CD14-positive monocyte (primary cell): ENCODE results near the gene KCNK13. TPM values are rescaled to one million over a fixed set of nuclear protein-coding genes. Genes with fewer than 3 reads are reported as not detected.
A peak's percentile ranks its signal among the peaks of the same experiment; 100 is the strongest.

Experiments used
- DNase-seq, 3 donors: peaks; one replicate each; pipeline ENCODE4 v3.0.0-alpha.2; 2011 to 2022
- H2AFZ ChIP-seq: 2 replicates; pipeline ENCODE4 v1.6.0; 2012; ENCODE audit warnings: mild to moderate bottlenecking, low read depth, low read length, inconsistent platforms; ENCODE audit not compliant: insufficient read depth, poor library complexity, severe bottlenecking
- H3K27ac ChIP-seq, 2 donors: 1 replicate in 1 of 2; 2 replicates in 1 of 2; pipeline ENCODE4 v1.5.1; 2012 to 2013; ENCODE audit warnings: low read length in 2 of 2, control low read depth in 1 of 2, inconsistent platforms in 1 of 2, low read depth in 1 of 2, mild to moderate bottlenecking in 1 of 2
- H3K27me3 ChIP-seq, 2 donors: one replicate each; pipeline versions ENCODE4 v1.6.0 to v1.6.1; 2011 to 2013; ENCODE audit warnings: low read length in 2 of 2; ENCODE audit not compliant: control insufficient read depth in 2 of 2, insufficient read depth in 2 of 2
- H3K36me3 ChIP-seq, 2 donors: replicated peaks in 1 of 2; 1 replicate in 1 of 2; 2 replicates in 1 of 2; pipeline versions ENCODE4 v1.5.1 to v1.6.1; 2012 to 2013; ENCODE audit warnings: low read length in 2 of 2, control low read depth in 1 of 2, inconsistent platforms in 1 of 2, mild to moderate bottlenecking in 1 of 2; ENCODE audit not compliant: insufficient read depth in 2 of 2, control insufficient read depth in 1 of 2
- H3K4me1 ChIP-seq, 2 donors: 1 replicate in 1 of 2; 2 replicates in 1 of 2; pipeline versions ENCODE4 v1.5.1 to v1.6.1; 2012 to 2013; ENCODE audit warnings: low read length in 2 of 2, control low read depth in 1 of 2, inconsistent platforms in 1 of 2, mild to moderate bottlenecking in 1 of 2, moderate library complexity in 1 of 2; ENCODE audit not compliant: insufficient read depth in 2 of 2, control insufficient read depth in 1 of 2
- H3K4me2 ChIP-seq: replicated peaks from 2 replicates; pipeline ENCODE3; 2012; ENCODE audit warnings: low read length, moderate library complexity, mild to moderate bottlenecking; ENCODE audit not compliant: poor library complexity, severe bottlenecking; ENCODE audit errors: extremely low read depth
- H3K4me3 ChIP-seq, 3 experiments: fragments of 200-600 bp in 1 of 3; sonication (generic) in 1 of 3; replicated peaks in 1 of 3; 1 replicate in 2 of 3; 2 replicates in 1 of 3; pipeline ENCODE4 v1.5.1; 2011 to 2013; ENCODE audit warnings: low read length in 3 of 3, mild to moderate bottlenecking in 3 of 3, control low read depth in 2 of 3, low read depth in 2 of 3, inconsistent platforms in 1 of 3, moderate library complexity in 1 of 3
- H3K79me2 ChIP-seq: 2 replicates; pipeline ENCODE4 v1.6.0; 2012; ENCODE audit warnings: mild to moderate bottlenecking, control low read depth, inconsistent platforms, low read length, moderate library complexity; ENCODE audit not compliant: insufficient read depth
- H3K9ac ChIP-seq: 2 replicates; pipeline ENCODE4 v1.6.0; 2017; ENCODE audit warnings: low read length, mild to moderate bottlenecking; ENCODE audit not compliant: insufficient read depth, poor library complexity, severe bottlenecking
- H3K9me3 ChIP-seq, 2 donors: replicated peaks in 1 of 2; 1 replicate in 1 of 2; 2 replicates in 1 of 2; pipeline versions ENCODE4 v1.5.1 to v1.6.1; 2012 to 2013; ENCODE audit warnings: low read length in 2 of 2, control low read depth in 1 of 2; ENCODE audit not compliant: control insufficient read depth in 1 of 2, insufficient read depth in 1 of 2
- H4K20me1 ChIP-seq: 2 replicates; pipeline ENCODE4 v1.6.0; 2012; ENCODE audit warnings: mild to moderate bottlenecking, low read length, control low read depth, moderate library complexity; ENCODE audit not compliant: insufficient read depth
- H3K27ac Mint-ChIP-seq, 7 donors: one replicate each; pipeline ENCODE4 v1.8.0; 2020; ENCODE audit warnings: mild to moderate bottlenecking in 7 of 7, mixed read lengths in 7 of 7, moderate library complexity in 6 of 7, inconsistent platforms in 2 of 7
- H3K27me3 Mint-ChIP-seq, 3 donors: one replicate each; pipeline ENCODE4 v1.8.0; 2021 to 2022; ENCODE audit warnings: low read depth in 3 of 3, mild to moderate bottlenecking in 3 of 3, mixed read lengths in 3 of 3, moderate library complexity in 3 of 3, inconsistent platforms in 1 of 3
- H3K36me3 Mint-ChIP-seq, 2 donors: one replicate each; pipeline ENCODE4 v1.8.0; 2020; ENCODE audit warnings: mixed read lengths in 2 of 2, inconsistent platforms in 1 of 2, mild to moderate bottlenecking in 1 of 2
- H3K4me1 Mint-ChIP-seq: one replicate; pipeline ENCODE4 v1.8.0; 2020; ENCODE audit warnings: mild to moderate bottlenecking, mixed read lengths
- H3K4me3 Mint-ChIP-seq, 2 donors: one replicate each; pipeline ENCODE4 v1.8.0; 2020; ENCODE audit warnings: mild to moderate bottlenecking in 2 of 2, mixed read lengths in 2 of 2, moderate library complexity in 1 of 2
- H3K9me3 Mint-ChIP-seq, 7 donors: one replicate each; pipeline ENCODE4 v1.8.0; 2020 to 2022; ENCODE audit warnings: mixed read lengths in 7 of 7, mild to moderate bottlenecking in 6 of 7, moderate library complexity in 6 of 7, inconsistent platforms in 2 of 7
- WGBS: methylation state at CpG from one replicate; pipeline ENCODE4 v1.1.5; 2013; ENCODE audit warnings: missing lambda C conversion rate; ENCODE audit not compliant: insufficient coverage; 5-methylcytosine and 5-hydroxymethylcytosine counted together
- intact Hi-C, 2 donors: fragments of 100-400 bp; cut with micrococcal nuclease; formaldehyde crosslinking; loops; one replicate each; pipeline versions ENCODE4 v1.15.0 to v1.15.1; 2023
- polyA plus RNA-seq, 3 donors: library from polyadenylated mRNA; depleted of rRNA in 1 of 3; unstranded in 2 of 3; stranded (reverse) in 1 of 3; fragments of 300-500 nt in 2 of 3; fragments of >200 nt in 1 of 3; fragmentation: Illumina TruSeq in 2 of 3; gene quantifications; 1 replicate in 2 of 3; 2 replicates in 1 of 3; pipeline ENCODE4 v1.2.3, GENCODE V29; 2012 to 2021
- TF ChIP-seq, protein P1 (sequence below): fragments of 200-600 bp; IDR thresholded peaks from one replicate; pipeline ENCODE4 v1.8.0; 2022; ENCODE audit warnings: antibody characterized with exemption, mild to moderate bottlenecking

The KCNK13 gene
- polyA plus RNA-seq, 3 donors: 1.6 to 4.2 (median 2.9) TPM

GRCh38 chr14:90159146-90159545 lies 97.4 kb downstream of the KCNK13 start:
- intact Hi-C loops: no loop called here
- Histone ChIP-seq H3K79me2 (no peaks in the 10 kb centered on the region), H4K20me1 (no peaks in the 10 kb centered on the region), H3K4me1 (no peaks in the 10 kb centered on the region), H3K4me2 (no peak overlapping the region), H3K9ac (no peak overlapping the region), H2AFZ (no peak overlapping the region), H3K36me3 (no peaks in the 10 kb centered on the region), H3K4me3 (no peak overlapping the region), H3K9me3 (peaks cover 3% of the 10 kb centered on the region in 2 donors), H3K27ac (no peak overlapping the region), H3K27me3 (no peaks in the 10 kb centered on the region)
- Mint-ChIP-seq H3K4me3 (no peak overlapping the region), H3K9me3 (peaks cover 2 to 9% (median 6%) of the 10 kb centered on the region in 7 donors), H3K27me3 (peaks cover 5 to 15% (median 11%) of the 10 kb centered on the region in 3 donors), H3K27ac (peak overlapping the region in 1 of 7 donors; percentile 21), H3K36me3 (no peaks in the 10 kb centered on the region), H3K4me1 (no peaks in the 10 kb centered on the region)
- DNase-seq: no peak
- TF ChIP-seq, protein P1, sequence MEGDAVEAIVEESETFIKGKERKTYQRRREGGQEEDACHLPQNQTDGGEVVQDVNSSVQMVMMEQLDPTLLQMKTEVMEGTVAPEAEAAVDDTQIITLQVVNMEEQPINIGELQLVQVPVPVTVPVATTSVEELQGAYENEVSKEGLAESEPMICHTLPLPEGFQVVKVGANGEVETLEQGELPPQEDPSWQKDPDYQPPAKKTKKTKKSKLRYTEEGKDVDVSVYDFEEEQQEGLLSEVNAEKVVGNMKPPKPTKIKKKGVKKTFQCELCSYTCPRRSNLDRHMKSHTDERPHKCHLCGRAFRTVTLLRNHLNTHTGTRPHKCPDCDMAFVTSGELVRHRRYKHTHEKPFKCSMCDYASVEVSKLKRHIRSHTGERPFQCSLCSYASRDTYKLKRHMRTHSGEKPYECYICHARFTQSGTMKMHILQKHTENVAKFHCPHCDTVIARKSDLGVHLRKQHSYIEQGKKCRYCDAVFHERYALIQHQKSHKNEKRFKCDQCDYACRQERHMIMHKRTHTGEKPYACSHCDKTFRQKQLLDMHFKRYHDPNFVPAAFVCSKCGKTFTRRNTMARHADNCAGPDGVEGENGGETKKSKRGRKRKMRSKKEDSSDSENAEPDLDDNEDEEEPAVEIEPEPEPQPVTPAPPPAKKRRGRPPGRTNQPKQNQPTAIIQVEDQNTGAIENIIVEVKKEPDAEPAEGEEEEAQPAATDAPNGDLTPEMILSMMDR: no peak
- 93% methylated on average over 3 of the region's 3 CpGs for WGBS

DNA sequence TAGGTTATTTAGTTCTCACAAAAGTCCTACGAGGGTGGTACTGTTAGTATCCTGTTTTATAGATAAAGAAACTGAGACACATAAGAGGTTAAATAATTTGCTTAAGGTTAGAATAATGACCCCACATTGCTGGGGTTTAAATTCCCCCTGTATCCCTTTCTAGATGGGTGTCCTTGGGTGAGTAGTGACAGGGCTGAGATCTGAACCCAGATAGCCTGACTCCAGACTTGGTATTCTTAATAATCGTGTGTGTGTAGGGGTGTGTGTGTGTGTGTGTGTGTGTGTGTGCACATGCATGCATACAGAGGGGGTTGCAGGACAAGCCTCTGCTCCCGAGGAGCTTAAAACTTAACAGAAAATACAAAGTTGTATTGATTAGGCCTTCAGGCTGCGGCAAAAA lies 97.9 kb downstream of the KCNK13 start:
- Histone ChIP-seq H3K79me2 (no peaks in the 10 kb centered on the region), H3K9ac (no peak overlapping the region), H3K4me2 (no peak overlapping the region), H3K9me3 (peaks cover under 1 to 4% of the 10 kb centered on the region in 2 donors), H3K36me3 (no peaks in the 10 kb centered on the region), H3K4me3 (no peak overlapping the region), H3K27me3 (no peaks in the 10 kb centered on the region), H3K27ac (no peak overlapping the region), H3K4me1 (no peaks in the 10 kb centered on the region), H4K20me1 (no peaks in the 10 kb centered on the region), H2AFZ (no peak overlapping the region)
- TF ChIP-seq, protein P1: no peak
- Mint-ChIP-seq H3K9me3 (peaks cover 0 to 11% (median 5%) of the 10 kb centered on the region in 7 donors), H3K27ac (no peak overlapping the region), H3K4me3 (no peak overlapping the region), H3K4me1 (no peaks in the 10 kb centered on the region), H3K36me3 (no peaks in the 10 kb centered on the region), H3K27me3 (peaks cover 5 to 17% (median 12%) of the 10 kb centered on the region in 3 donors)
- intact Hi-C loops: no loop called here
- no peak for DNase-seq
- 100% methylated on average over 1 of the region's 4 CpGs for WGBS
